ENCODE results near the gene CAMTA2. TPM values are rescaled to one million over a fixed set of nuclear protein-coding genes. Genes with fewer than 3 reads are reported as not detected.

CAMTA2 gene
- total RNA-seq, 1 donor from 2014 or later: 83.5 TPM

DNA sequence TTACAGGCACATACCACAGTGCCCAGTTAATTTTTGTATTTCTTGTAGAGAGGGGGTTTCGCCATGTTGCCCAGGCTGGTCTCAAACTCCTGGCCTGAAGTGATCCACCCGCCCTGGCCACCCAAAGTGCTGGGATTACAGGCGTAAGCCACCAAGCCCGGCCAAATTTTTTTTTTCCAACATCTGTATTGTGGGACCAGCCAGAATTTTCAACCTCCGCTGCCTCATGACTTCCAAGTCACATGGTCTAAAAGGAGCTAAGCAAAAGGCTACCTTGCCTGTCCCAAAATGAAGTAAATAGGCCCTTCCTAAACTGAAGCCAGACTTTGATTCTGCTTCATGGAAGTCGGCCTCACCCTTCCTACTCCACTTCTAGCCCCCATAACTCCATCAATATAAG is 15.6 kb downstream of the CAMTA2 start:
- DNase-seq (ENCODE audit: extremely low spot score, unreplicated experiment): no peak
- no peaks in the 10 kb centered on the region for H3K27me3 Mint-ChIP-seq (ENCODE audit: unreplicated experiment)
- peaks cover 20% of the 10 kb centered on the region for H3K36me3 Mint-ChIP-seq (ENCODE audit: unreplicated experiment)
- no peaks in the 10 kb centered on the region for H3K9me3 Mint-ChIP-seq (ENCODE audit: unreplicated experiment)
- TF ChIP-seq CTCF (IDR thresholded peaks at IDR 0.05): no peak
- H3K4me1 Mint-ChIP-seq (ENCODE audit: unreplicated experiment): peaks cover 28% of the 10 kb centered on the region
- no peak overlapping the region for H3K27ac Mint-ChIP-seq (ENCODE audit: unreplicated experiment)
- no peak overlapping the region for H3K4me3 Mint-ChIP-seq (ENCODE audit: unreplicated experiment)

DNA sequence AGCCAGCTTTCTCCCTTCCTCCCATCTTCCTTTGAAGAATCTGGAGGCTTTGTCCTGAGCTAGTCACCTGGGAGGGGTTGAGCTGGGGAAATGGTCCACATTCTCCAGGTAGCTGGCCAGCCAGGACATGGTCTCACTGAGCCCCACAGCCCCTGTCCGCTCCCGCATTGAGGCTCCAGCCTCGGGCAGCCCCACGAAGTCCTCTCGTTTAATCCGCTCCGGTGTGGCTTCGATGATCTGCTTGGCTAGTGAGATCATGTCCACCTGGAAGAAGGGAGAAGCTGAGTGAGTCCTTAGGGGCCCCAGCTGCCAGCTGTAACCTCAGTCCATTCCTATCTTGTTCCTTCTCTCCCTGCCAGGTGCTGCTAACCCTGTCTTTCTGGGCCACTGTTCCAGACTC is 17.2 kb downstream of the CAMTA2 start:
- H3K4me1 Mint-ChIP-seq (ENCODE audit: unreplicated experiment): peaks cover 34% of the 10 kb centered on the region
- no peak for TF ChIP-seq CTCF (IDR thresholded peaks at IDR 0.05)
- H3K27me3 Mint-ChIP-seq (ENCODE audit: unreplicated experiment): no peaks in the 10 kb centered on the region
- peaks cover 22% of the 10 kb centered on the region for H3K36me3 Mint-ChIP-seq (ENCODE audit: unreplicated experiment)
- DNase-seq (ENCODE audit: extremely low spot score, unreplicated experiment): no peak
- no peak overlapping the region for H3K4me3 Mint-ChIP-seq (ENCODE audit: unreplicated experiment)
- no peak overlapping the region for H3K27ac Mint-ChIP-seq (ENCODE audit: unreplicated experiment)
- no peaks in the 10 kb centered on the region for H3K9me3 Mint-ChIP-seq (ENCODE audit: unreplicated experiment)

GRCh38 chr17:4969551-4970173 is 17.8 kb downstream of the CAMTA2 start:
- no peak for DNase-seq (ENCODE audit: extremely low spot score, unreplicated experiment)
- Mint-ChIP-seq H3K4me3 (ENCODE audit: unreplicated experiment) (no peak overlapping the region), H3K36me3 (ENCODE audit: unreplicated experiment) (peaks cover 24% of the 10 kb centered on the region), H3K27me3 (ENCODE audit: unreplicated experiment) (no peaks in the 10 kb centered on the region), H3K4me1 (ENCODE audit: unreplicated experiment) (peaks cover 35% of the 10 kb centered on the region), H3K9me3 (ENCODE audit: unreplicated experiment) (no peaks in the 10 kb centered on the region), H3K27ac (ENCODE audit: unreplicated experiment) (no peak overlapping the region)
- no peak for TF ChIP-seq CTCF (IDR thresholded peaks at IDR 0.05)

DNA sequence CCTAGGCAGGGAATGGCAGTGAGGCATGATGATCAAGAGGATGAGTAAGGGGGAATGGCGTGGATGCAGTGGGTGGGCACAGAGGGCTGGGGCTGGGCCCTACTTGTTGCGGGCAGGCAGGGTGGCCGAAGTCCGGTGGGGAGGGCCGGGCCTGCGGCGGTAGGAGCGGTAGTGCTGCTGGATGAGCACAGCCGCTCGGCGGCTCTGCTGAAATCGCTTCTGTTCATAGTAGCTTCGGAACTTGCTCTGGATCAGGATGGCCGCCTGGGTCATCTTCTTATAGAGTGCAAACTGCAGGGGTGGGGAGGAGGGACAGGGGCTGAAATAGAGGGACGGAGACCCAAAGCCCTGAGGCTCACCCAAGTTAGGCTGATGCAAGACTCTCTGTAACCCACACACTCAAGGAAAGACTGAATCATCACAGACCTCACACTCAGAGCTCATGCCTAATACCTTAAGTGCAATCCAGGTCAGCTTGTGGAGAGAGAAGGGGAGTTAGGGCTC is 18.4 kb downstream of the CAMTA2 start:
- Mint-ChIP-seq H3K27me3 (ENCODE audit: unreplicated experiment) (no peaks in the 10 kb centered on the region), H3K27ac (ENCODE audit: unreplicated experiment) (no peak overlapping the region), H3K4me3 (ENCODE audit: unreplicated experiment) (no peak overlapping the region), H3K9me3 (ENCODE audit: unreplicated experiment) (no peaks in the 10 kb centered on the region), H3K36me3 (ENCODE audit: unreplicated experiment) (peaks cover 24% of the 10 kb centered on the region), H3K4me1 (ENCODE audit: unreplicated experiment) (peaks cover 35% of the 10 kb centered on the region)
- peak; percentile 86 for DNase-seq (ENCODE audit: extremely low spot score, unreplicated experiment)
- TF ChIP-seq CTCF (IDR thresholded peaks at IDR 0.05): no peak

DNA sequence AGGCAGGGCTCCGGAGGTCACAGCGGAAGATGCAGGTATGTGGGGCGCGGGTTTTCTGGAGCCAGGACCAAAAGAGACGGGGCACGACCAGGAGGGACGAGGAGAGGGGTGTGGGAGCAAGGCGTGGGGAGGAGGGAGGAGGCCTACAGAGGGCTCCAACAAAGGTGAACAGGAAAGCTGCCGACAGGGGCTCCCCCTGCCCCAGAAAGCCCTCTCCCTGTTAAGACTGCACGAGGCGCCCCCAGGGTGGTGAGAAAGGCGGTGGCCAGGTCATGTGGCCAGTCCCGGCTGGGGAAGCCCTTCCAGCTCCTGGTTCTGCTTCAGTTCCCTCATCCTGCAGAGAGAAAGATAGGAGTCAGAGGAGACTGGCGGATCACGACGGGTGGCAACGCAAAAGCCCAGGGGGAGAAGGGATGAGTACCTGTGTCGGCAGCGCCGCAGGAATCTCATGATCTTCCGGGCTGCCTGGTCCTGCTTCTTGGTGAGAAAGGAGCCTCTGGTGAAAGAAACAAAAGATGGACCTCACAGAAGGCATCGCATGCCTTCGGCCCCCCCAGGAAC is 18.9 kb downstream of the CAMTA2 start:
- no peaks in the 10 kb centered on the region for H3K9me3 Mint-ChIP-seq (ENCODE audit: unreplicated experiment)
- H3K27me3 Mint-ChIP-seq (ENCODE audit: unreplicated experiment): no peaks in the 10 kb centered on the region
- no peak for TF ChIP-seq CTCF (IDR thresholded peaks at IDR 0.05)
- H3K27ac Mint-ChIP-seq (ENCODE audit: unreplicated experiment): no peak overlapping the region
- H3K4me3 Mint-ChIP-seq (ENCODE audit: unreplicated experiment): no peak overlapping the region
- peaks cover 35% of the 10 kb centered on the region for H3K4me1 Mint-ChIP-seq (ENCODE audit: unreplicated experiment)
- DNase-seq (ENCODE audit: extremely low spot score, unreplicated experiment): no peak
- H3K36me3 Mint-ChIP-seq (ENCODE audit: unreplicated experiment): peaks cover 20% of the 10 kb centered on the region
